NCI-H345 treated with DMSO at 0.1 percent for 48 hours (cell line): Measurements from ENCODE around the gene RANBP17.
A peak's percentile ranks its signal among the peaks of the same experiment; 100 is the strongest.
"Not testable (repeated sequence)": the region's sequence is repeated elsewhere in the genome, so short reads cannot be mapped to it uniquely, and the experiment has no call there.

ENCODE experiments used
- DNase-seq: peaks from one replicate; lab custom pipeline; 2025; ENCODE audit not compliant: unreplicated experiment; lab: John Stamatoyannopoulos, UW

Gene RANBP17

DNA sequence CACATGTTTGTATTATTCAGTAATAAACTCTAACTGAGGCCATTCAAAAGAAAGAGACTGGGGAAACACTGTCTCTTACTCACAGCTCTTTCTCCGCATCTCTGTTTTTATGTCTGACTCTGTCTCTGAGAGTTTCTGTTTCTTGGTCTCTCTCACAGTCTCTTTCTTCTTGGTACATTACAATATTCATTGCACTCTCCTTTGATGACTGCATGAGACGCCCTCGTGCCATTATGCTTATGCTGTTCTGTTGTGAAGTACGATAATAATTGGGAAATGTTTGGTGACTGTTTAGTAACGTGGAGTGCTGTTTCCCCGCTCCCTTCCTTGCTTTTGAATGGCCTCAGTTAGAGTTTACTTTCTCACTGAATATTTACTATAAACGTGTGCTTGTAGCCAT lies 421.9 kb downstream of the RANBP17 start:
- no peak for DNase-seq

DNA sequence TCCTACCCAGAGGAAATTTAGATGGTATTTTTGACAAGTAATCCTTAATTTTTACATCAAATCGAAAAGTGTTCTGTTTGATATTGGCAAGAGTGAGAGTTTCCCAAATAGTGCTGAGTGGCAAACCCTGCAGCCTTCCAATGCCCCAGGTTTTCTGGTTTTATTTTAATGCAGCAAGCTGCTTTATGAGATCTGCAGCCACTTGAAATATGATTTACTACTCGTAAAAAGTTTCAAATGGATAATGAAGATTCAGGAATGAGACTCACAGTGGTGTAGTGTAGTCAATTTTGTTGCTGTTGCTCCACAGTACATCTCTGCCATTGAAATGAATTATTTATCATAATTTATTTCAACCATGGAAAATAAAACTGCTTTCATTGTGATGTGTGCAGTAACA lies 423.6 kb downstream of the RANBP17 start:
- DNase-seq: no peak

DNA sequence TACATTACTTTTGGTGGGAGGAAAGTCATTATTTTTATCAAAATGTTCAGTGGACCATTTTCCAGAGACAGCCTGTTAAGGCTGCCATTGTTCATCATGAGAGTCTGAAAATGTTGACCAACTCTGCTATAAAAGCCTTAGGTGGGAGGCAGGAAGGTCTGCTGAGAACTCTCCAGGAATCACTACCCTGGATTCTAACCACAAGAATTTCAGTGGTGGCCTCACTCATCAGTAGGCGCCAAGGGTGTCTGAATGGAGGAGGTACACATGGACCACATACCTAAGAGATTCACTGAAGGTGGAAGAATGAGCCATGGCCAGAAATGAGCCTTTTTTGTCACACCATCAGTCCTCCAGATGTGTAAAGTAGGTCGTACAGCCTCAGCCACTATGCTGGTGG lies 426.2 kb downstream of the RANBP17 start:
- no peak for DNase-seq

DNA sequence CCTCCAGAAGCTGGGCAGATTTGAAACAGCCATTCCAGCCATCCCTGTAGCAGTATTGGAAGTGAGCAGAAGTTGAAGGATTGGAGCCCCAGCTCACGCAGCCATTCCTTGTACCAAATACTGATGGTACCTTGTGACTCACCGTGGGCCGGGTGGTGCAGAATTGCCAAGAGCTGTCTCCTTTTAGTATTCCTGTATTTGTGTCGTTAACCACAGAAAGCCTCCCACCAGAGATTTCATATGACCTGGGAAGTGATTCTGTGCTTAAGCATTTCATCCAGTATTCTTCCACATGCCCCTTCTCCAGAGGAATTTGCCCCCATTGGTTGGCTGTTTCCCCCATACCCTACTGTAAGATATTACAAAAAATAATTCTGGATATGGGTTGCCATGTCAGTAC lies 429.6 kb downstream of the RANBP17 start:
- no peak for DNase-seq

DNA sequence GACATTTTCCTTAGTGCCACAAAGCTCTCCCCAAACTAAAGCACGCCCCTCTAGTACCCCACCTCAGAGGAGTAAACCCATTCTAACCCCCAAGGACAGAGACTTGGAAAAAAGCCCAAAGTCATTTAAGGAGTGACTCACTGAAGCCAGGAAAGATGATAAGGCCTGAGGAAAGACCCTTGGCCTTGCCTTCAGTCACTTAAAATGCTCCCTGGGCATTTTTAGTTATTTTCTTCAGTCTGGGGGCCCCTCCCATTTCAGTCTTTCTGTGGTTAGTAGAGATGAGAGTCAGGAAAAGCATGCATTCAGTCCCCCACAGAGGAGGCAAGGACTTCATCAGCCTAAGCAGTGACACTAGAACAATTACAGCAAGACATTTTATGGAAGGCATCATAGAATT lies 433.5 kb downstream of the RANBP17 start:
- no peak for DNase-seq

DNA sequence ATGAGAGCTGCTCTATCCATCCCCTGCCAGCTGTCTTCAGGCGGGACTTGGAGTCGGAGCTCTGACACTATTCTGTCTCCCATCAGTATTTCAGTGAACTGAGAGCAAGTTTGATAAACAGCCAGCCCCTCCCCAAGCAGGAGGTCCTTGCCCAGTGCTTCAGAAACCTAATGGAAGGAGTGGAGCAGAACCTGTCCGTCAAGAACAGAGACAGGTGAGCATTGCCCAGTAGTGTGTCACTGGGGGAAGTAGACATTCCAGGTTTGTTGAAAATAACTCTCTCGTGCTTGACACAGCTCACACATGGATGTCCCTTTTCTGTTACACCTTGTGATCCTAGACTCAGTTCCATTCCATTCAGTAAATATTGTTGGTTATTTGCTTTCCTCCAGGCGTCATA lies 434.0 kb downstream of the RANBP17 start:
- no peak for DNase-seq

DNA sequence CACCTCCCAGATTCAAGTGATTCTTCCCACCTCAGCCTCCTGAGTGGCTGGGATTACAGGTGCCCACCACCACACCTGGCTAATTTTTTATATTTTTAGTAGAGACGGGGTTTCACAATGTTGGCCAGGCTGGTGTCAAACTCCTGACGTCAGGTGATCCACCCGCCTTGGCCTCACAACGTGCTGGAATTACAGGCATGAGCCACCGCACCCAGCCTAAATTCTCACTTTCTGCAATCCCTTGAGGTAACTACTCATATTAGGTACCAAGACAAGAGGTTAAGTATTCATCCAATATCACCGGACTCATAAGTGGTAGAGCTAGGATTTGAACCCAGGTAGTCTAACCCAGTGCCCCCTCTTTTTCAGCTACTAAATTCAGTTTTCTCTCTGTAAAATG lies 436.1 kb downstream of the RANBP17 start:
- not testable (repeated sequence) for DNase-seq

DNA sequence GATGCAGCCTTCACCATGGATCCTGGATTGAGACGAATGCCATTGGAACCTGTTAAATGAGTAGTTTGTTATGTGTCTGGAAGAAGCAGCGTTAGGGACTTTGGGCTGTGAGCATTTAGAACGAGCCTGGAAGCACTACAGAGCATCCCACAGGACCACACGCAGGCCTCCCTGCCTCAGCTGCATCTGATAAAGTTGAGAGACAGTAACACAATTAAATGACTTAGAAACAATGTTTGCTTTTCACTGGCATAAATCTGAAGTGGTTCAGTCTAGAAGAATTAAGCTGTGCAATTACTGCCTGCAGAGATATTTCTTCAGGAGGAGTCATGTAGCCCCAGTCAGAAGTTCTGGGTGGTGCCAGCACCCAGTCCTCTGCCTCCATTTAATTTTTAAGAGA lies 437.4 kb downstream of the RANBP17 start:
- DNase-seq: no peak

DNA sequence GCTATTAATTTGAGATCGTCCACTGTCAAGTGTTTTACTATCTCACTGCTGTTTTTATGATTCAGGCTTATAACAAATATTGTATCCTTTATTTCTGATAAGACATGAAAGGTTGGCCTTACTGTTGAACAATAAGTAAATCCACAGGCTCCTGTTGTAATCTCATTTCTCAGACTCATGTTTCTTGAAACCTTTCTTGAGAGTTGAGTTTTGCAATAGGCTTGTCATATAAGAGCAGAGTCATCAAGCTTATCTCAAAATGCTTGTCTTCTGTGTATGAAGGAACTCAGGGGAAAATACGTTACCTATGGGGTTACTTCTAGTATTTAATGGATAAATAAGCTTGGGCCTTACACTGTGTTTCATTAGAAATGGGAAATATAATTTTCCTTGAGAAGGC lies 438.0 kb downstream of the RANBP17 start:
- DNase-seq: no peak

DNA sequence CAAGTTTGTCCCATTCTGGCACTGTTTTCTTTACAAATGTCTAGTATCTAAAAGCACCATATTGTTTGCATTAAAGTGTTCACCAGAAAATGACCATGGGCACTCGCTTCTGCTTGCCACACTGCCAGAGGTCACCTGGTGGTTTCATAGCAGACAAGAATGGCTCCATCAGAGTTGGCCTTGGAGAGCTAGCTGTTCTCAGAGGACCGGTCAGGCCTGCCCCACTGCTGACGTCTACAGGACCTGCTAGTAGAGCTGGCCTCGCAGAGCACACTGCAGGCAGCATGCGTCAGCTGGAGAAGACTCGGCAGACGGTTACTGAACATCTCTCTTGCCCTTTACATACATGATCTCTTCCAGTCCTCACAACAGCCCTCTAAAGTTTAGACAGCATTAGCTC lies 438.5 kb downstream of the RANBP17 start:
- no peak for DNase-seq

DNA sequence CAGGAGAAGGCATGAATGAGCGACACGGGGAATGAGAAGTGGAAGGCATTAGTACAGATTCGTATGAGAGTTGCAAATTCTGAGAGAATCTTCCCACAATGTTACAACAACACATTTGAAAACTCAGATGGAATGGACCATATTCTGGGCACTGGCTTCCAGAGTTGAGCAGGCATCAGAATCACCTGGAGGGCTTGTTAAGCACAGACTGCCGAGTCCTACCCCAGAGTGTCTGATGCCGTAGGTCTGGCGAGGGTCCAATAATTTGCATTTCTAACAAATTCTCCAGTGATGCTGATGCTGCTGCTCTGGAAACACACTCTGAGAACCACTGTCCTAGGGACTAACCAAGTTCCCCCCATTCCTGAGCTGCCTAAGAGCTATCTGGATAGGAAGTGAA lies 444.3 kb downstream of the RANBP17 start:
- no peak for DNase-seq

DNA sequence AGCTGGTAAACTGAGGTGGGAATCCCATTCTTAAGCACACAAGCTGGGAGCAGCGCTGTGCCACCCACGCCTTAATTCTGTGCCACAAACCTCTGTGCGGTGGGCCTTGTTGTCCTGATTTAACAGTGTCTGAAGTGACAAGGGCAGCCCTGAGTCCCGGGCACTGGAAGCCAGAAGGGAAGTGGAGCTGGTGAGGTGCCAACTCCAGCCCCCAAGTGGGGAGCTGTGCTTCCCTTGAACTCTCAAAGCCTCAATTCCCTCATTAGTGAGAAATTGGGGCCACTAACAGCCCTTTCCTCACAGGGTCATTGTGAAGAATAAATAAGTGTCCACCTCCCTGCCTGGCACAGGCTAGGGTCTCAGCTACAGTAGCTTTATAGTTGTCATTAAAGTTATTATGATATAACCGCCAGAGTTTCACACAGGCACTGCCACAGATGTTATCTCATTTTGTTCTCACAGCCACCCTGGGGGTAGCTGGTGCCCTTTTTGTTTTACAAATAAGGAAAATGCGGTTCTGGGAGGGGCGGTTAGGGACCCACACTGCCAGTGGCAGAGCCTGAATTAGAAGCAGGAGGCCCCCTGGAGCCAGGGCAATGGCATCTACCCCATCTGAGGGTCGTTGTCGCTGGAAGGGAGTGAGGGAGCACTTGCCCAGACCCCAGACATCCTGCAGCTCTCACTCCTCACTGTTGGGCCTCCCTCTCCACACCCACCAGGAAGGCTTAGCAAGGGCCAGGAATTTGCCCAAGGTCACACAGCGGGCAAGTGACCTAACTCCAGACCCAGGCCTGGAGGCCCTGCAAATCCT lies 445.2 kb downstream of the RANBP17 start:
- no peak for DNase-seq

DNA sequence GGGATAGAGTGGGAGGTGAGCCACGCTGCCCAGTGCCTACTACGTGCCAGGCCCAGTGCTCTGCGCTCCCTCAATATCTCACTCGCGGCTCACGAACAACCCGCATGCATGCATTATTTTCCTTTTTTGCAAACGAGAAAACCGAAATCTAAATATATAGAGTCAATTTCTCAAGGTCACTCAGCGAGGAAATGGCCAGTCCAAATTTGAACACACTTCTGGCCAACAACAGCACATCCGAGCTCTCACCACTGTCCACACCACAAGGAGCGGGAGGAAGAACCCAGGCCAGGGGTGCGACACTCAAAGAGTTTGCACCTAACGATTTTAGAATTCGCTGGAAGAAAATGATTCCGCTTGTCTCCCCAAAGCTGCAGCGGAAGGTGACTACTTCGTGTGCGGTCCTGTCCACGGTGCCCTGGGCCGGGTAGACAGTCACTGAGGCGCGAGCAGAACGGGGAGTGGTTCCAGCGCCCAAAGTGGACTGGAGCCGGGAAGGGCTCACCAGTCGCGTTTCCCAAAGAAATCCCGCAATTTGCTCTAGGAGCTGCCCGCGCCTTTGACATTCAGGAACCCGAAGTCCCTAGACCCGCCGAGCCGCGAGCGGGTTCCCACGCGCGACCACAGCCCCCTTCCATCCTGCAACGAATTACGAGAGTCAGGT lies 446.1 kb downstream of the RANBP17 start:
- DNase-seq: no peak

DNA sequence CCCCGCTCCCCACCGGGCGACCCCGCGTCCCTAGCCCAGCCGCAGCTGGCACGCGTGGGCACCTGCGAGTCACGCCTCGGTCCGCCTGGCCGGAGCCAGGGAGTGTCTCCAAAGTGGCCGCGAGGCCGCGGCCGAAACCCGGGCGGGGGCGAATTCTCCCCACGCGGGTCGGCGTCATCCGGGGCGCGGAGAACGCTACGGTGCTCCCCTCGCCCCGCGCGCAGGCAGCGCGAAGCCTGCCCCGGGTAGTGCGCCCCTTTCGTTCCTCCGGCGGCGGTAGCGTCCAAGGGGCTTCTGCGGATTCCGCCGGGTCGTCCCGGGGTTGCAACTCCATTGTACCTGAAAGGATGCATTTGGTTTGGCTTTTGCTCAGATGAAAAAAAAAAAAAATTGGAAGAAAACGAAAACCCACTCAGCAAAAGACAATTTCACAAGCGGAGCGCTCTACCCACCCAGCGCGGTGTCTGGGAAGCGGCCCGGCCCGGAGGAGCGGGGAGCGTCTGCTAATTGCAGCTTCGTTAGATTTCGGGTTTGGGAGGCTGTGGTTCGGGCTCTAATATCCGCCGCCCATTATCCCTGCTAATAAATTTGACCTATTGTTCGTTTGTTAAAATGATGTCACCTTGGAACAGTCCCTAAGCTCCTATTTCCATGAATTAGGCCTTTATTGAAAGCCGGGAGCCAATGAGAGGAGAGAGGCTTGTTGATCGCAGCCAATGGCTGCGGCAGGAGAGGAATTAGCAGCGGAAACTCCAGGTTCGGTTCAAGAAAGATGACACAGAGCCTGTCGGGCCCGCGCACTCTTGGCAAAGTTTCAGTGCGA lies 446.8 kb downstream of the RANBP17 start, which contains the start of gene TLX3:
Gene TLX3, plus strand, starts transcription at position 796 of the 823 bp plus-strand sequence. CDS start 118 bp downstream, outside the sequence.
- DNase-seq: no peak

DNA sequence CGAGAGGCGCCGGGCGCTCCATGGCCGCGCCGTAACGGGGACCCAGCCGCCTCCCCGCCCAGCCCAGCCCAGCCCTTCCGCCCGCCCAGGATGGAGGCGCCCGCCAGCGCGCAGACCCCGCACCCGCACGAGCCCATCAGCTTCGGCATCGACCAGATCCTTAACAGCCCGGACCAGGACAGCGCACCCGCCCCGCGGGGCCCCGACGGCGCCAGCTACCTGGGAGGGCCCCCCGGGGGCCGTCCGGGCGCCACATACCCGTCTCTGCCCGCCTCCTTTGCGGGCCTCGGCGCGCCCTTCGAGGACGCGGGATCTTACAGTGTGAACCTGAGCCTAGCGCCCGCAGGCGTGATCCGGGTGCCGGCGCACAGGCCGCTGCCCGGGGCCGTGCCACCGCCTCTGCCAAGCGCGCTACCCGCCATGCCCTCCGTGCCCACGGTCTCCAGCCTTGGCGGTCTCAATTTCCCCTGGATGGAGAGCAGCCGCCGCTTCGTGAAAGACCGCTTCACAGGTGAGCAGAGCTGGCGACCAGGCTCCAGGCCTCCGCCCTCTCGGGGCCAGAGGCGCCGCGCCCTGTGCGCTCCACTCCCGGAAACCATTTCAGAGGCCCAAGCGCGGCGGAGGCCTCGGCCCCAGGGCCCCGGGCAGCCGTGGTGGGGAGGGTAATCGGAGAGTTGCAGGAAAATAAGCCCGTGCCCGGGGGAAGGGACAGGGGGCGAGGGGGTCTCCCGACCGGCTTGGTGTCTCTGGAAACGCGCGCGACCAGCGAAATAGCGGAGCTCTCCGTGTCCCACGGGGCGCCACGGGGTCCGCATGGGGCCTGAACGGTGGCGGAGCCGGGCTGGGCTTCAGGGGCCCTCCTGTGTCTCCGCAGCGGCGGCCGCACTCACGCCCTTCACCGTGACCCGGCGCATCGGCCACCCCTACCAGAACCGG lies 447.7 kb downstream of the RANBP17 start:
- no peak for DNase-seq

DNA sequence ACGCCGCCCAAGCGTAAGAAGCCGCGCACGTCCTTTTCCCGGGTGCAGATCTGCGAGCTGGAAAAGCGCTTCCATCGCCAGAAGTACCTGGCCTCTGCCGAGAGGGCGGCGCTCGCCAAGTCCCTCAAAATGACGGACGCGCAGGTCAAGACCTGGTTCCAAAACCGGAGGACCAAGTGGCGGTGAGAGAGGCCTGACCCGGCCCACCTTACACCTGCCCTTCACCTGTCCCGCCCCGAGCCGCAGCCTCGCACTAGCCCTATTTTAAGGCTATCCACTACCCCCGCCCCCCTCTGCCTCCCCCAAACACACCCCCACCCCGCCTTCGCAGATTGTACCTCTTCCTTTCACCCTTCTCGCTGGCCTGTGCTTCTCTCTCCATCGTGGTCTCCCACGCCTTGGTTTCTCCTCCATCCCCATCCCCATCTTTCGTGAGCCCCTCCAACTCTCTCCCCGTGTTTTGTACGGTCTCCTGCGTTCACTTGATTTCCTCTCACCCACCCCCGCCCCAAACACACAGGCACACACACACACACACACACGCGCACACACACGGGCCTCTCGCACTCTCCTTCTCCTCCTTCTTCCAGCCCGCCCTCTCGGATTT lies 448.5 kb downstream of the RANBP17 start:
- no peak for DNase-seq

DNA sequence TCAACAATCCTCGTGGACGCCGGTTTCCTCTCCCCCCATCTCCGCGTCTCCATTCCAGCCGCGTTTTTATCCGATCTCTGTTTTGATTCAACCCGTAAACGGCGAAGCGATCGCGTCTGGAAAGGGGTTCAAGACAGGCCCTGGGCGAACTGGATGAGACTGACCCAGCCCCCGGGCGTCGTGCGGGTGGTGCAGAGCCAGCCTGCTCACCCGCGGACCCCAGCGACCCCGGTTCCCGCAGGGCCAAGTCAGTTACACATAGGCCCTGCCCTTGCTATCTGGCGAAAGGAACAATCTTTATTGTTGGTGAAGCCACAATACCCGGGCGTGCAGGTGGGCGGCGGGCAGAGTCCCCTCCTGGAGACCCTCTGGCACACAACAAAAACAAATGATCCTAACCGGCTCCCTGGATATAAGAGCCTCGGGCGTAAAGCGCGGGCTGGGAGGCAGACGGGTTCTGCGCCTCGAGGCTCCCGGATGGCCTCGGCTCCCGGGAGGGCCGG lies 449.1 kb downstream of the RANBP17 start:
- DNase-seq: peak; percentile 6

DNA sequence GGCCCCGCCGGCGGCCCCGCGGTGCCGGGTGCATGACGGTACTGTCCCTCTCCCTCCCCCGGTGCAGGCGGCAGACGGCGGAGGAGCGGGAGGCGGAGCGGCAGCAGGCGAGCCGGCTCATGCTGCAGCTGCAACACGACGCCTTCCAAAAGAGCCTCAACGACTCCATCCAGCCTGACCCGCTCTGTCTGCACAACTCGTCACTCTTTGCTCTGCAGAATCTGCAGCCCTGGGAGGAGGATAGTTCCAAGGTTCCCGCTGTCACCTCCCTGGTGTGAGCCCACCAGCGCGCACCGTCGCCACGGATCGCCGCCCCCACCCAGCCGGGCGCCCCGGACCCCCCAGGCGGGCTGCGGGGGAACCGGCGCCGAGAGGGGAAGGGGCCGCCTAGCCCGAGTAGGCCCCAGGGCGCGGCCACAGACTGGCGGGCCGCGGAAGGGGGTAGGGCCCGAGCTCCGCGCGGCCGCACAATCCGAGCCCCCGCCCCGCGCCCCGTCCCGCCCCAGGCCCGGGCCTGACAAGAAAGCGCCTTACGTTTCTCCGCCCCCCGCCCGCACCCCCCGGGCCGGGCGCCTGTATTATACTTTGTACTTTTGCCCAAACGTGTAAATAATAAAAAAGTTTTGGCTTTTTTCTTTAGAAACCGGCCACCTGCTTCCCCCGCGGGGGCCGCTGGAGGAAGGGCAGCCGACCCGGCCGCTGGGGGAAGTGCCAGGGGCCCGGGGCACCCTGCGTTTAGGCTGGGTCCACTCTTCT lies 449.7 kb downstream of the RANBP17 start:
- DNase-seq: no peak
